GM10847 (cell line): Measurements from ENCODE around the gene ALOX5.

ENCODE experiments used
- POLR2A ChIP-seq: IDR thresholded peaks from 2 replicates; pipeline ENCODE4 v1.6.1; 2011; ENCODE audit not compliant: insufficient read length; ENCODE audit errors: extremely low read depth

Gene ALOX5

DNA sequence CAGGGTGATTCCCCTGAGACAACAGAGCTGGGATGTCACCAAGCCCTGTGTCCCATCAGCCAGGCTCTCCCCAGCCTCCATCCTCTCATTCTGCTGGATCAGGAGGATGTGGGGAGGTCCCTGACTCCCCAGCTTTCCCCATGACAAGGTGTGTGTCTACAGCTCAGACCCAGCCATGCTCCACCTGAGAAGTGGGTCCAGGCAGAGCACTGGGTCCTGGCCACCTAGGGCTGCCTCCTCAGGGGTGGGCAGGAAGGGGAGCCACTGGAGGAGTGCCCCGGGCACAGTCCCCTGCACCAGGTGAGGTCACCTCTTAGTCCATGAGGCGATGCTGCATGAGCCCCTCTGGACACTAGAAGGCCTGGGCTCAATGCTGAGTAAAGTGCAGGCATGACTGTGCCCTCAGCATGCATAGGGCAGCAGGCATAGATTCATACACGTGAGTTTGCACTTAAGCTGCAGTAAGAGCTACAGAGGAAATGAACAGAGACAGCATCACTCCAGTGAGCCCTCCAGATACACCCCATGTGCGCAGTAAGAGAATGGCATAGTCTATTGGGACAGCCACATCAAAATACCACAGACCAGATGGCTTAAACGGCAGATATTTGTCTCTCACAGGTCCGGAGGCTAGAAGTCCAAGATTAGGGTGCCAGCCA is 48.3 kb downstream of the ALOX5 start:
- TF ChIP-seq POLR2A: no peak

DNA sequence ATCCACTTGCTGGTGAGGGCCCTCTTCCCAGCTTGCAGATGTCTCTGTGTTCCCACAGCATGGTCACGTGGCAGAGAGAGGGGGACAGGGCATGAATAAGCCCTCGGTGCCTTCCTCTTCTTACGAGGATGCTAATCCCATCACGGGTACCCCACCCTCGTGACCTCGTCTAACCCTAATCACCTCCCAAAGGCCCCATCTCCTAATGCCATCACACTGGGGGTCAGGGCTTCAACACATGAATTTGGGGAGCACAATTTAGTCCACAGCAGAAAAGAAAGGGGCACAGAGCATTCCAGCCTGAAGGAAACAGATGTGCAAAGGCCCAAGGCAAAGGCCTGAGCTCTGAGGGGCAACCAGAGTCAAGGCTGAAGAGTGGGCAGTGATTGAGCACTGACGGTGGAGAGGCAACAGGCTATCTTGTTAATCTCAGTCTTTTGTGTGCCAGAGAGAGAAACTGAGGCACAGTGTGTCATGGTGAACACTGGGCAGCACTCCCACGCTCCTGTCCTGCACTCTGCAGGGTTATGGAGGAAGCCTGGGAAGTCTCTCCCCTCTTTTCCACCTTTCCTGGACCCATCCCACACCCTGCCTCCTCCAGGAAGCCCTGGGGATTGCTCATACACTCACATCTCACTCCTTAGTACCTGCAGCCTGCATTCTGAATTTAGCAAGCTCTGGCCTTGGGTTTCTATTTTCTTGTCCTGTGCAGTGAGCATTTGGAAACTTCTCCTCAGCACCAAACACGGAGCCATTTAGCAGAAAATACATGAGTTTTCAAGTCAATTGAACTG is 49.0 kb downstream of the ALOX5 start:
- TF ChIP-seq POLR2A: no peak

DNA sequence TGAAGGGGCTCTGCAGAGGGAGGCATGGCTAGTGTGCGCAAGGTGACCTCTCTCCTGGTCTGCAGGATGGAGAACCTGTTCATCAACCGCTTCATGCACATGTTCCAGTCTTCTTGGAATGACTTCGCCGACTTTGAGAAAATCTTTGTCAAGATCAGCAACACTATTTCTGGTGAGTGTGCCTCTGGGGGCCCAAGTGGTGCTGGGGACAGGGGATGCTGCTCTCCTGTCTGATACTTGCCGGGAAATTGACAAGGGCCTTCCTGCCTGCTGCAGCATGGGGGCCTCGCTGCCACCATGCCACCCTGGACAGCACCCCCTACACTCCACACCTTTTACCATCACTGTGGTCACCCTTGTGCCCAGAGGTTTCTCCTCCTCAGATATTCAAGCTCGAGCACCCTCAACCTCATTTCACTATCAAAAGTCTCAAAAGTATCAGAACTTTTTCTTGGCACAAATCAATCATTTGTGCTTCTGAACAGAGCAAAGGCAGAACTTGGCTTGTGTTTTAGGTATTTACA is 50.0 kb downstream of the ALOX5 start:
- TF ChIP-seq POLR2A: no peak

GRCh38 chr10:45424668-45425404 is 50.8 kb downstream of the ALOX5 start:
- no peak for TF ChIP-seq POLR2A

DNA sequence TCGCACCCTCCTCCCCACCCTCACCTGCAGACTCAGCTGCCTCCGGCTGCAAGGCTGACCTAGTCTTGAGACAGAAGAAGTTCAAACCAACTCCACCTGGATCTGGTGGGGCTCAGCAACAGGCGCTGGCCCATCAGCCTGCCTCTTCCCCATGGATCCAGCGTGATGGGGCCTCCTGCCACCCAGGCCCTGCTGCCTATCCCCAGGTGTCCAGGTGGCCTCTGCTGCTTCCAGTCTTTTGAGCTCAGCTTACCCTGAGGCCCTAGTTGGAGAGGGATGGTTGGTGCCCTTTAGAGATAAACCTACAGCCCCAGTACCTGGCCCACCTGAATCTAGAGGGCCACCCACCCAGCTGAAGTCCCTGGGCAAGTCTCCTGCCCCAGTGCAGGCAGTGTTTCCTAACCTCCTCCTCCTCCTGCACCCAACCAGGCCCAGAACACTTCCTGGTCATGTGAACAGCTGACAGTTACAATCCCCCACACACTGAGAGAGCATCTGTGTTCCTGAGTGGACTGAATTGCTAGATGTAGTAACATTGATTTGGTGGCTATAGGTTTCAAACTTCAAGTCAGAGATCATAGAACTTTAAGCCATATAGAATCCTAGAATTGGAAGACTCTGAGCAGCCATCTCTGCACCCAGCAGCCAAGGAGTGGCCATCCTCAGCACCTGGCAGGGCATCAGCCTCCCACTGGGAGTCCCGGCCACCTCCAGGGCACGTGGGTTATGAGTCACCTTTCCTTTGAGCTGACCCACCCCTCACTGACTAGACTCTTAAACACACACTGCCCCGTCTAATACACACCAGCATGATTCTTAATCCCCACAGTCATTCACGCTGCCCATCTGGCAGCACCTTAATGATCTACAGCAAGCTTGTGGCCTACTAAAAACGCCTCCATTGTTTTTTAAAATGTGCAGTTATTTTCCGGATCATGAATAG is 51.9 kb downstream of the ALOX5 start:
- no peak for TF ChIP-seq POLR2A

DNA sequence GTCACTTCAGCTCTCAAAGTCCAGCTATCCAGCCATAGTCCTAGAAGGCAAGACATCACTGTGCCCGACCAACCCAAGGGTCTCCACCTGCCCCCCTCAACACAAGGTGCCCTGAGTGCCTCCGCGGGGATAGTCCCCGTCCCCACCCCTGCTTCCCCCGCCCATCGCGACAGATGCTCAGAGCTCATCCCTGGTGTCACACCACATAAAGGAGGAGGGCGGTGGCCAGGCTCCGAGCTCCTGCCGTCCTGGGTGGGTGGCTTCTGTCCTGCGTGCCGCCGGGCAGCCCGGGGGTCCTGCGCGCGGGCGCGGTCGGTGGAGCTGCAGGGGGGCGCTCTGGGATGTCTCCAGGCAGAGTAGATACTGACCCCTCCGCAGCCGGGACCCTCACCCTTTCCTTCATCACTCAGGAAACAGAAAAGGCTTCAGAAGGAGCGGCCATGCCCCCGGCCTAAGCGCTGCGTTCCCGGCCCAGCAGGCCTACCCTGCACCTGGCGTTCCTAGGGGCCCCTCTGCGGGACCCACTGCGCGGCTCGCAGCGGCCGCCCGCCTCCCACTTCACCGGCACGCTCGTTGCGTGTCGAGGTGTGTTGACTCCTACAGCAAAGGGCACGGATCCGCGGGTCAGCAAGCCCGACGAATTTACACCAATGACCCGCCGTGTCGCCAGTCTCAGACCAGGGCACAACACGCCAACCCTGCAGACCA is 53.4 kb downstream of the ALOX5 start:
- TF ChIP-seq POLR2A: no peak

GRCh38 chr10:45427970-45428366 is 54.0 kb downstream of the ALOX5 start:
- no peak for TF ChIP-seq POLR2A

DNA sequence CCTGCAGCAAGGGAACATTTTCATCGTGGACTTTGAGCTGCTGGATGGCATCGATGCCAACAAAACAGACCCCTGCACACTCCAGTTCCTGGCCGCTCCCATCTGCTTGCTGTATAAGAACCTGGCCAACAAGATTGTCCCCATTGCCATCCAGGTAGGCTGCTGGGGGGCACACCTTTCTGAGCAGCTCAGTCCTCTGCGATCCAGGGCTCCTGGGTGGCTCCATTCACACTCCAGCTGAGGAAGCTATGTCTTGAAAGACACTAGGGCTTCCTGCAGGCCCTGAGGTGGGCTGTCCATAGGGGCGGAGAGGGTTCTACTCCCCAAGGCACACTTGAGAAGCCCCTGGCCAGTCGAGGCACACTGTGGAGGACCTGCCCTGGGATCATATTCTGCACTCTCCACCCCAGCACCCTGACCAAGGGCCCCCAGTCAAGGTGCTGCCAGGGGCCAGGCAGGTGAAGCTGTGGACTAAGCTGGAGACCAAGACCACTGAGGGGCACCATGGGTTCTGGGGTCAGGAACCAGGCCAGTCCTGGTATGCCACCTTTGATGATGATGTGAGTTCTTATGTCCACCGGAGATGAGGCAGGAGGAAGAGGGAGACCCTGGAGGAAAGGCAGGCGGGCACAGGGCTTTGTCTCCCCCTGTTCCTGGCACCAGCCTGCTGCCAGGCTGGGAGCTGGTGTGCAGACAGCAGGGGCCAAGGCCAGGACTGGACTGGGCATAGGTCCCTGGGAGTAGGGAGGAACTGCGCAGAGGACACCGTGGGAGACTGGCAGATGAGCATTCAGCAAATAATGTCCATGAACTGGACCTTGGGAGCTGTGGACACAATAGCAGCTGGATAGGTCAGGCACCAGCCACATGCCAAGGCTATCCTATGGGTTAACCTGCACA is 54.8 kb downstream of the ALOX5 start:
- TF ChIP-seq POLR2A: no peak

DNA sequence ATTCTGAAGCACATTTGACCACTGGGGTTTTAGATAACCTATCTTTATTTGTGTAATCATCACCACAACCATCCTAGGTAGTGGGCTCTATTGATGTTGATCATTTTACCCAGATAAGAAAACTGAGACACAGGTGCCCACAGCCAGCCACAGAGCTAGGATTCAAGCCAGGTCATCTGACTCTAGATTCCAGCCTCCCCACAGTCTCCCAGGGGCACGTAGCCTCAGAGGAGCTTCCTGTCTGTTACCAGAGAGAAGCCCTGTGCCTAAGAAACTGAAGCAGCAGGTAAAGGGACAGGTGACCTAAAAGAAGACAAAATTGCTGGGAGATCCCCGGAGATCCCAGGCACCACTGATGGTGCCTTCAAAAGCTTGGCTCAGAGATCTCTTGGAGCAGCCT is 55.8 kb downstream of the ALOX5 start:
- TF ChIP-seq POLR2A: no peak

DNA sequence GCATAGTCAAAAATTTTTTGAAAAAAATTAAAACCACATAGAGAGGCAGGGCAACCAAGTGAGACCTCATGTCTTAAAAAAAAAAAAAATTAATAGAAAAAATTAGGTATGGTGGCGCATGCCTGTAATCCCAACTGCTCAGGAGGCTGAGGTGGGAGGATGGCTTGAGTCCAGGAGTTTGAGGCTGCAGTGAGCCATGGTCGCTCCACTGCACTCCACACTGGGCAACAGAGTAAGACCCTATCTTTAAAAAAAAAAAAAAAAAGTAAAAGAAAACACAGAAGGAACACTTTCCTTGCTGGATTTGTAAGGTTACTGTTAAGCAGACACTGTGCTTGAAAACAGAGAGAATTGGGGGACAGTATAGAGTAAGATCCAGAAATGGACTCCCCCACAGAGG is 58.1 kb downstream of the ALOX5 start:
- TF ChIP-seq POLR2A: no peak

DNA sequence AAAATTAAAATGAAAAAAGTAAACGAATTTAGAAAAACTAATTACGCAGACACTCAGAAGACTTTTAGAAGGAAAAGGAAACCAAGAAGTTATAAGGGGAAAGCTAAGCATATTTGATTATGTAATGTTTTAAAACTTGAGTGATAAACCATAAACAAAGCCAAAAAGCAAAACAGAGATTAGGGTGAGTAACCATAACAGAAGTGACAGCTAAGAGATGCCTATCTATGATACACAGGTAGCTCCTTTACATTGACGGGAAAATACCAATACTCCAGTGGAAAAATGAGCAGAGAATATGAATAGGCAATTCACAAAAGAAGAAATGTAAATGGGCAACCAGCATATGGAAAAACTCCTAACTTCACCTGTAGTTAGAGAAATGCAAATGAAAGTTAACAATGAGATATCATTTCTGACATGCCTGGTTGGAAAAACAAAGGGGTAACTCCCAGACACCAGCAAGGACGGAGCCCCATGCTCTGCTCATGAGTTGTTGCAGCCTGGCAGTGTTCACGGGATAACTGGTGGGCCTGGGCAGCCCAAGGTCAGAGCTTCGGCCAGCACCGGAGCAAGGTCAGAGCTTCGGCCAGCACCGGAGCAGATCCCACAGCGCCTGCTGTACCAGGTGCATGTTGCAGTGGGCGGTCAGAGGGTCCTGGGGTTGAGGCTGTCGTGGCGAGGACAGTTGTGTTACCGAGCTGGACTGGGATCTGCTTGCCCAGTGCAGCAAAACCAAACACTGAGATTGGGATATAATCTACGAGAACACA is 58.9 kb downstream of the ALOX5 start:
- TF ChIP-seq POLR2A: no peak

DNA sequence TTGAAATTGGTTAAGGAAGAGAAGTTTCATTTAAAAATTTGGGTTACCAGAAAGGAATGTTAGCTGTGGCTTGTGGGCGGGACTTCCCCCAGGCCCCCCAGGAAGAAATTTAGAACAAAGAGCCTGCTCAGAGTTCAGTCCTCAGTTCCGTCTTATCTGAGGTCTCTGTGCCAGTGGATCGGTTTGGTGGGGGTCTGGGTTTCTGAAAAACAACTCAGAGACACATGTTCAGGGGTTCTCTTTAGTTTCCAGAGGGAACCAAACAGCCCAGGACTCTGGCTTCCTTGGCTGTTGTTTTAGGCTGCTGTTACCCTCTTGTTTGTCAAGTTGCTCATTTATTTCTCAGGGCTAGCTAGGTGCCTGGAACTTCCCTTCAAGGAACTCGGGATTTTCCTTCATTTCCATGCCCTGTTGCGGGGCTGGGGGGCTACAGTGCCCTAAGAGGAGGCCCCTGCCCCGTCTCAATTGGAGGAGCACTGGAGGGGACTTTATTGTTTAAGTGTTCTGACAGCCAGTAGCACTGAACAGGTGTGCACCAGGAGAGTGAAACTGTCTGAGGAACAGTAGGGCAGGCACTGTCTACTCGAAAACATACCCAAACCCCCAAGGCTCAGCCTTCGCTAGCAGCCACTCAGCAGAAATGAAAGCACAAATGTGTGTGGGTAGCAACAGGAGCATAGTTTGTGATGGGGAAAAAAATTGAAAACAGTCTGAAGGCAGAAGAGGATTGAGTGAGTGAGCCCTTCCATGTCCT is 59.9 kb downstream of the ALOX5 start:
- no peak for TF ChIP-seq POLR2A
